Measurements from ENCODE around the gene PRR14. TPM values are rescaled to one million over a fixed set of nuclear protein-coding genes. Genes with fewer than 3 reads are reported as not detected.

Gene PRR14
- 30.8 and 33.7 TPM in 2 replicates for total RNA-seq
- 25.0 and 28.5 TPM in 2 replicates for polyA plus RNA-seq

DNA sequence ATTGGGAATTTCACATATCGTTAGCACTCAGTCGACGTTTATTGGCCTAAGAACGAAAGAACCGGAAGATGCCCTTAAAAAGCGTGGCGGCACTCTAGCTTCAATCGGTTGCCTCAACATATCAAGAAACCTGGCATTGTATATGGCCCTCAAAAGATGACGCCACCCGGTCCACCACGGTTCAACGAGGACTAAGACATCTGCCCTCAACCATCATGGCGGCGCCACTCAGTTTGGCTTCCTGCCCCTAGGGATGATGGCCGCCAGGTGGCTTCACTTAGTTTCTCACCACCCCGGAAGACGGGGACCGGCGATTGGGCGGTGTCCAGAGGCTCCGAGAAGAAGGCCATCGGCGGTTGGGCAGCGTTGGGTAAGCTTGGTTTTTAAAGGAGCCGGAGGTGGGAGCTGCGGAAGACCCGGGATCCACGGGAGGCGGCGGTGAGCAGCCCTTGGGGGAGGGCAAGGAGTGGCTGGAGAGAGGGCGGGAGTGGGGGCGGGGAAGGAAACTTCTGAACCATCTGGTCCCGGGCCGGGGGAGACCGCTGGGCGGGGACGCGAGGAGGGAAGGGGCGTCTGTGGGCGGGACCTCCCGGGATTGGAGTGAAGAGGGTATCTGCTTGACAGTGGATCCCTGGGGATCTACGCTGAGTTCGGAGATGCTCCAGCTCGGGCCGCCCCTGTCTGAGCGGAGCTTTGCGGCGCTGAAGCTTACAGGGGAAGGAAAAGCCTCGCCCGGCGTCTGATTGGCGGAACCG, at the start of gene PRR14:
Gene PRR14, plus strand, starts transcription at position 592 of the 755 bp plus-strand sequence. CDS start 686 bp downstream, outside the sequence.
- DNase-seq (ENCODE audit: low read depth in 1 of 2, low spot score in 1 of 2): peak; percentile 99 to 100
- H3K36me3 ChIP-seq: peaks cover 11% of the 10 kb centered on the region
- H3K9me3 ChIP-seq (ENCODE audit: low read depth): no peaks in the 10 kb centered on the region
- H3K27ac ChIP-seq: peak within 1 kb of the TSS; percentile 37
- no peaks in the 10 kb centered on the region for H3K4me1 ChIP-seq (ENCODE audit: low read depth)
- H3K4me3 ChIP-seq: peak within 1 kb of the TSS; percentile 56
- H3K27me3 ChIP-seq: no peaks in the 10 kb centered on the region
- no peak for TF ChIP-seq CTCF (IDR thresholded peaks at IDR 0.05; ENCODE audit: low read depth, low read length)

GRCh38 chr16:30601966-30602365, 48.8 kb upstream of the PRR14 start:
- DNase-seq (ENCODE audit: low read depth in 1 of 2, low spot score in 1 of 2): no peak
- Histone ChIP-seq H3K9me3 (ENCODE audit: low read depth) (no peaks in the 10 kb centered on the region), H3K4me1 (ENCODE audit: low read depth) (no peaks in the 10 kb centered on the region), H3K27me3 (no peaks in the 10 kb centered on the region), H3K27ac (peak overlapping the region; percentile 10), H3K4me3 (no peak overlapping the region), H3K36me3 (peaks cover 12% of the 10 kb centered on the region)
- TF ChIP-seq CTCF (IDR thresholded peaks at IDR 0.05; ENCODE audit: low read depth, low read length): no peak

DNA sequence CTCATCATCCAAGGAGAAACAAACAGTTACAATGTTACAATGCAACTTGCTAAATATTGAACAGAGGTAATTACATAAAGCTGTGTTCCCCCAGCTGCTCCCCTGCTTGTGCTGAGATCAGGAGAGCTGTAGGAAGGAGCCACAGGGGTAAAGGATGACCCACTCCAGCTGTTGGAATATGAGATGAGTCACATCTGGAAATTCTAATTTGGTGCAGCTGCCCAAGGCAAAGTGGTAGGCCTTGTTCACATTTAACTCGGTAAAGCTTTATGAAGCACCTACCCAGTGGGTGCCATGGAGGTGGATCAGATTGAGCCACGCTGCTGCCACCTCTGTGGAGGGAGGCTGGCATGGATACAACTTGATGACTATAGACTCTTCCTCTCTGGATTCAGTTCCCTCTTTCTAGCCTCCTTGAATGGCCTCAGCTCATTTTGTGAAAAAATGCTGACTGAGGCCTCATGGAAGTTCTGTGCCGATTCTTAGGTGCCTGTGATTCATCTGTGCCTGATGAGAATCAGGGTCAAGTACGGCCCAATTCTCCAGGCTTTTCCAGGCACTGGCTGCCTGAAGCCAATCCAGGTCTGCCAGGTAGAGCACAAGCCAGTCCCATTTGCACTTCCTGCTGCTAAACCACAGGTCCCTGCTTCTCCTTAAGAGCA, 48.0 kb upstream of the PRR14 start:
- peak overlapping the region; percentile 10 for H3K27ac ChIP-seq
- H3K4me3 ChIP-seq: no peak overlapping the region
- no peak for TF ChIP-seq CTCF (IDR thresholded peaks at IDR 0.05; ENCODE audit: low read depth, low read length)
- H3K27me3 ChIP-seq: no peaks in the 10 kb centered on the region
- H3K36me3 ChIP-seq: peaks cover 12% of the 10 kb centered on the region
- H3K9me3 ChIP-seq (ENCODE audit: low read depth): no peaks in the 10 kb centered on the region
- H3K4me1 ChIP-seq (ENCODE audit: low read depth): no peaks in the 10 kb centered on the region
- DNase-seq (ENCODE audit: low read depth in 1 of 2, low spot score in 1 of 2): no peak

- no peak for DNase-seq (ENCODE audit: low read depth in 1 of 2, low spot score in 1 of 2)
- H3K27ac ChIP-seq: no peak overlapping the region
- peaks cover 15% of the 10 kb centered on the region for H3K36me3 ChIP-seq
- no peak for TF ChIP-seq CTCF (IDR thresholded peaks at IDR 0.05; ENCODE audit: low read depth, low read length)
- peaks cover 3% of the 10 kb centered on the region for H3K4me1 ChIP-seq (ENCODE audit: low read depth)
- no peaks in the 10 kb centered on the region for H3K27me3 ChIP-seq
- no peak overlapping the region for H3K4me3 ChIP-seq
- no peaks in the 10 kb centered on the region for H3K9me3 ChIP-seq (ENCODE audit: low read depth)
Observed at GRCh38 chr16:30603945-30604315, 46.8 kb upstream of the PRR14 start.

DNA sequence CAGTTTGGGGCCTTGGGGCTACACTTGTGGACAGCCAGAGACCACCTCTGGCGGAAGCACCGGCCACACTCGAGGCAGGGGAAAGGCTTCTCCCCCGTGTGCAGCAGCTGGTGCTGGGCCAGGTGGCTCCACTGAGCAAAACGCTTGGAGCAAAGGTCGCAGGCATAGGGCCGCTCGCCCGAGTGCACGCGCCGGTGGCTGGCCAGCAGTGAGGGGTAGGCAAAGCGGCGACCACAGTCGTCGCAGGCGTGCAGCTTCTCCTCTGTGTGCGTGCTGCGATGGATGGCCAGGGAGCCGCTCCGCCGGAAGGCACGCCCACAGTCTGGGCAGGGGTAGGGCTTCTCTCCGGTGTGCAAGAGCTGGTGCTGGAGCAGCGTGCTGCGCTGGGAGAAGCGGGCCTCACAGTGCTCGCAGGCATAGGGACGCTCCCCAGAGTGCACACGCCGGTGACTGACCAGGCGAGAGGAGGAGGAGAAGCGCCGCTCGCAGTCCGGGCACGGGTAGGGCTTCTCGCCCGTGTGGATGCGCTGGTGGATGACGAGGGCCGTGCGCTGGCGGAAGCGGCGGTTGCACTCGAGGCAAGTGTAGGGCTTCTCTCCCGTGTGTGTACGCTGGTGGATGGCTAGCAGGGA, 46.3 kb upstream of the PRR14 start:
- peaks cover 15% of the 10 kb centered on the region for H3K36me3 ChIP-seq
- H3K27ac ChIP-seq: no peak overlapping the region
- TF ChIP-seq CTCF (IDR thresholded peaks at IDR 0.05; ENCODE audit: low read depth, low read length): no peak
- H3K4me3 ChIP-seq: no peak overlapping the region
- peaks cover 5% of the 10 kb centered on the region for H3K4me1 ChIP-seq (ENCODE audit: low read depth)
- no peak for DNase-seq (ENCODE audit: low read depth in 1 of 2, low spot score in 1 of 2)
- H3K27me3 ChIP-seq: no peaks in the 10 kb centered on the region
- no peaks in the 10 kb centered on the region for H3K9me3 ChIP-seq (ENCODE audit: low read depth)
